HEK293 (cell line): ENCODE data around the gene BCOR.

ENCODE experiments used
- CTCF ChIA-PET: fragments of 350-600 bp; formaldehyde crosslinking; extraction: SDS; loops from one replicate; lab custom pipeline; 2021; ENCODE audit warnings: antibody characterized with exemption; lab: Yijun Ruan, JAX
- POLR2A ChIA-PET: fragments of 300-600 bp; formaldehyde crosslinking; extraction: SDS; loops from one replicate; lab custom pipeline; 2020; ENCODE audit warnings: antibody characterized with exemption, inconsistent platforms; lab: Yijun Ruan, JAX
- H3K27ac ChIP-seq: fragments of 200-500 bp; sonication (Bioruptor generic); 2 replicates; pipeline ENCODE4 v1.5.1; 2014; ENCODE audit warnings: low read depth, low read length, control low read depth, inconsistent platforms; ENCODE audit errors: extremely low read depth
- H3K36me3 ChIP-seq, 2 experiments: fragments of 200-500 bp in 1 of 2; sonication (Bioruptor generic) in 1 of 2; 1 replicate in 1 of 2; 2 replicates in 1 of 2; pipeline ENCODE4 v1.5.1; 2014 to 2017; ENCODE audit warnings: inconsistent platforms in 2 of 2, low read length in 2 of 2; ENCODE audit not compliant: control insufficient read depth in 2 of 2, insufficient read depth in 1 of 2
- H3K4me1 ChIP-seq: fragments of 200-500 bp; sonication (Bioruptor generic); 2 replicates; pipeline ENCODE4 v1.5.1; 2014; ENCODE audit warnings: mild to moderate bottlenecking, low read length, inconsistent platforms; ENCODE audit not compliant: control insufficient read depth, insufficient read depth
- H3K4me3 ChIP-seq: 2 replicates; pipeline ENCODE4 v1.5.1; 2011; ENCODE audit warnings: low read depth, mild to moderate bottlenecking, control low read depth, low read length, moderate library complexity
- H3K9me3 ChIP-seq: fragments of 200-500 bp; sonication (Bioruptor generic); 2 replicates; pipeline ENCODE4 v1.5.1; 2014; ENCODE audit warnings: low read depth, low read length, inconsistent platforms; ENCODE audit not compliant: control insufficient read depth, insufficient read depth
- FEZF1 ChIP-seq: fragments of 450-650 bp; formaldehyde crosslinking; IDR thresholded peaks from 2 replicates; pipeline ENCODE4 v1.5.1; 2016; ENCODE audit warnings: missing biosample characterization, missing genetic modification characterization
- KLF7 ChIP-seq: fragments of 450-650 bp; formaldehyde crosslinking; IDR thresholded peaks from 2 replicates; pipeline ENCODE4 v1.5.1; 2016; ENCODE audit warnings: missing biosample characterization, missing genetic modification characterization, borderline replicate concordance
- OSR2 ChIP-seq: fragments of 450-650 bp; formaldehyde crosslinking; IDR thresholded peaks from 2 replicates; pipeline ENCODE4 v1.5.1; 2016; ENCODE audit warnings: missing biosample characterization, missing genetic modification characterization
- OVOL3 ChIP-seq: fragments of 450-650 bp; formaldehyde crosslinking; IDR thresholded peaks from 2 replicates; pipeline ENCODE4 v1.5.1; 2016; ENCODE audit warnings: missing biosample characterization, missing genetic modification characterization
- SP2 ChIP-seq: fragments of 450-650 bp; formaldehyde crosslinking; IDR thresholded peaks from 2 replicates; pipeline ENCODE4 v1.5.1; 2016; ENCODE audit warnings: missing biosample characterization, missing genetic modification characterization
- ZFP69B ChIP-seq: fragments of 450-650 bp; formaldehyde crosslinking; IDR thresholded peaks from 2 replicates; pipeline ENCODE4 v1.5.1; 2016; ENCODE audit warnings: missing biosample characterization, missing genetic modification characterization
- ZIC2 ChIP-seq: fragments of 450-650 bp; formaldehyde crosslinking; IDR thresholded peaks from 2 replicates; pipeline ENCODE4 v1.5.1; 2016; ENCODE audit warnings: missing biosample characterization, missing genetic modification characterization
- TF ChIP-seq, protein P1 (sequence below): fragments of 450-650 bp; formaldehyde crosslinking; IDR thresholded peaks from 2 replicates; pipeline ENCODE4 v1.5.1; 2016; ENCODE audit warnings: missing biosample characterization, missing genetic modification characterization
- TF ChIP-seq, protein P2 (sequence below): fragments of 450-650 bp; formaldehyde crosslinking; IDR thresholded peaks from 2 replicates; pipeline ENCODE4 v1.5.1; 2017; ENCODE audit warnings: missing biosample characterization, mild to moderate bottlenecking, missing genetic modification characterization, moderate library complexity
- TF ChIP-seq, protein P3 (sequence below): fragments of 450-650 bp; formaldehyde crosslinking; IDR thresholded peaks from 2 replicates; pipeline ENCODE4 v1.5.1; 2016; ENCODE audit warnings: missing biosample characterization, missing genetic modification characterization
- TF ChIP-seq, protein P4 (sequence below): fragments of 450-650 bp; formaldehyde crosslinking; IDR thresholded peaks from 2 replicates; pipeline ENCODE4 v1.5.1; 2017; ENCODE audit warnings: missing biosample characterization, missing genetic modification characterization
- TF ChIP-seq, protein P5 (sequence below): fragments of 450-650 bp; formaldehyde crosslinking; IDR thresholded peaks from 2 replicates; pipeline ENCODE4 v1.5.1; 2016; ENCODE audit warnings: missing biosample characterization, missing genetic modification characterization

The BCOR gene

DNA sequence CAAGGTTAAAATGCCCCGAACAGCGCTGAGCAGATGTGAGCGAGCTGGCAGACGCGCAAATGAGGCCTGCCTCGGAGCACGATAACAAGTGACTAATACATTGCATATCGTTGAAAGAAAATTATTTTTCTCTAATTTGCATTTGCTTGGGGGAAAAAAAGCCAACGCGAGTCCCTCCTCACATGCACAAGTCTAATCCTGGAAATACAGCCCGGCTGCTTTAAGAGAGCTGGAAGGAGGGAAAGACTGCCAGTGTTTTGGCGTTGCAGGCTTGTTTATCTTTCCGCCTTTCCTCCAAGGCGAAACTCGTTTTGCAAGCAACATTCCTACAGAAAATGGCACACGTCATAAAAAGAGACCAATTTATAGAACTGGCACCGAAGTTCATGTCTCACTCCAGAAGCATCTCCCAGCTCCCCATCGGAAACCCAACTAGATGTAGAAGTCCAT, 12.6 kb downstream of the BCOR start:
- H3K36me3 ChIP-seq: peaks cover 0 to 31% of the 10 kb centered on the region in 2 experiments; a peak in 1 of 3 replicates
- ChIA-PET POLR2A (interaction anchor here (0.6 kb wide), 2 partner anchors 45 to 93 kb away, joined by 3 read pairs; no protein-coding TSS in a partner anchor), CTCF (interaction anchor here (0.9 to 1.1 kb wide), 2 partner anchors 9 to 71 kb away, joined by 3 to 4 read pairs; no protein-coding TSS in a partner anchor)
- TF ChIP-seq, protein P1, sequence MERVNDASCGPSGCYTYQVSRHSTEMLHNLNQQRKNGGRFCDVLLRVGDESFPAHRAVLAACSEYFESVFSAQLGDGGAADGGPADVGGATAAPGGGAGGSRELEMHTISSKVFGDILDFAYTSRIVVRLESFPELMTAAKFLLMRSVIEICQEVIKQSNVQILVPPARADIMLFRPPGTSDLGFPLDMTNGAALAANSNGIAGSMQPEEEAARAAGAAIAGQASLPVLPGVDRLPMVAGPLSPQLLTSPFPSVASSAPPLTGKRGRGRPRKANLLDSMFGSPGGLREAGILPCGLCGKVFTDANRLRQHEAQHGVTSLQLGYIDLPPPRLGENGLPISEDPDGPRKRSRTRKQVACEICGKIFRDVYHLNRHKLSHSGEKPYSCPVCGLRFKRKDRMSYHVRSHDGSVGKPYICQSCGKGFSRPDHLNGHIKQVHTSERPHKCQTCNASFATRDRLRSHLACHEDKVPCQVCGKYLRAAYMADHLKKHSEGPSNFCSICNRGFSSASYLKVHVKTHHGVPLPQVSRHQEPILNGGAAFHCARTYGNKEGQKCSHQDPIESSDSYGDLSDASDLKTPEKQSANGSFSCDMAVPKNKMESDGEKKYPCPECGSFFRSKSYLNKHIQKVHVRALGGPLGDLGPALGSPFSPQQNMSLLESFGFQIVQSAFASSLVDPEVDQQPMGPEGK (tag by site-specific recombination): no peak
- no peak for TF ChIP-seq ZIC2 (tag by site-specific recombination)
- TF ChIP-seq OVOL3 (tag by site-specific recombination): no peak
- TF ChIP-seq, protein P2, sequence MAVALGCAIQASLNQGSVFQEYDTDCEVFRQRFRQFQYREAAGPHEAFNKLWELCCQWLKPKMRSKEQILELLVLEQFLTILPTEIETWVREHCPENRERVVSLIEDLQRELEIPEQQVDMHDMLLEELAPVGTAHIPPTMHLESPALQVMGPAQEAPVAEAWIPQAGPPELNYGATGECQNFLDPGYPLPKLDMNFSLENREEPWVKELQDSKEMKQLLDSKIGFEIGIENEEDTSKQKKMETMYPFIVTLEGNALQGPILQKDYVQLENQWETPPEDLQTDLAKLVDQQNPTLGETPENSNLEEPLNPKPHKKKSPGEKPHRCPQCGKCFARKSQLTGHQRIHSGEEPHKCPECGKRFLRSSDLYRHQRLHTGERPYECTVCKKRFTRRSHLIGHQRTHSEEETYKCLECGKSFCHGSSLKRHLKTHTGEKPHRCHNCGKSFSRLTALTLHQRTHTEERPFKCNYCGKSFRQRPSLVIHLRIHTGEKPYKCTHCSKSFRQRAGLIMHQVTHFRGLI (tag by site-specific recombination): no peak
- TF ChIP-seq, protein P3, sequence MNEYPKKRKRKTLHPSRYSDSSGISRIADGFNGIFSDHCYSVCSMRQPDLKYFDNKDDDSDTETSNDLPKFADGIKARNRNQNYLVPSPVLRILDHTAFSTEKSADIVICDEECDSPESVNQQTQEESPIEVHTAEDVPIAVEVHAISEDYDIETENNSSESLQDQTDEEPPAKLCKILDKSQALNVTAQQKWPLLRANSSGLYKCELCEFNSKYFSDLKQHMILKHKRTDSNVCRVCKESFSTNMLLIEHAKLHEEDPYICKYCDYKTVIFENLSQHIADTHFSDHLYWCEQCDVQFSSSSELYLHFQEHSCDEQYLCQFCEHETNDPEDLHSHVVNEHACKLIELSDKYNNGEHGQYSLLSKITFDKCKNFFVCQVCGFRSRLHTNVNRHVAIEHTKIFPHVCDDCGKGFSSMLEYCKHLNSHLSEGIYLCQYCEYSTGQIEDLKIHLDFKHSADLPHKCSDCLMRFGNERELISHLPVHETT: no peak
- TF ChIP-seq FEZF1 (tag by site-specific recombination): no peak
- no peak for TF ChIP-seq SP2
- no peak for TF ChIP-seq KLF7 (tag by site-specific recombination)
- TF ChIP-seq, protein P4, sequence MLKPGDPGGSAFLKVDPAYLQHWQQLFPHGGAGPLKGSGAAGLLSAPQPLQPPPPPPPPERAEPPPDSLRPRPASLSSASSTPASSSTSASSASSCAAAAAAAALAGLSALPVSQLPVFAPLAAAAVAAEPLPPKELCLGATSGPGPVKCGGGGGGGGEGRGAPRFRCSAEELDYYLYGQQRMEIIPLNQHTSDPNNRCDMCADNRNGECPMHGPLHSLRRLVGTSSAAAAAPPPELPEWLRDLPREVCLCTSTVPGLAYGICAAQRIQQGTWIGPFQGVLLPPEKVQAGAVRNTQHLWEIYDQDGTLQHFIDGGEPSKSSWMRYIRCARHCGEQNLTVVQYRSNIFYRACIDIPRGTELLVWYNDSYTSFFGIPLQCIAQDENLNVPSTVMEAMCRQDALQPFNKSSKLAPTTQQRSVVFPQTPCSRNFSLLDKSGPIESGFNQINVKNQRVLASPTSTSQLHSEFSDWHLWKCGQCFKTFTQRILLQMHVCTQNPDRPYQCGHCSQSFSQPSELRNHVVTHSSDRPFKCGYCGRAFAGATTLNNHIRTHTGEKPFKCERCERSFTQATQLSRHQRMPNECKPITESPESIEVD (tag by site-specific recombination): peak; percentile 84
- peak; percentile 30; the same call in 1 of the 2 replicates for TF ChIP-seq ZFP69B (tag by site-specific recombination)
- TF ChIP-seq, protein P5, sequence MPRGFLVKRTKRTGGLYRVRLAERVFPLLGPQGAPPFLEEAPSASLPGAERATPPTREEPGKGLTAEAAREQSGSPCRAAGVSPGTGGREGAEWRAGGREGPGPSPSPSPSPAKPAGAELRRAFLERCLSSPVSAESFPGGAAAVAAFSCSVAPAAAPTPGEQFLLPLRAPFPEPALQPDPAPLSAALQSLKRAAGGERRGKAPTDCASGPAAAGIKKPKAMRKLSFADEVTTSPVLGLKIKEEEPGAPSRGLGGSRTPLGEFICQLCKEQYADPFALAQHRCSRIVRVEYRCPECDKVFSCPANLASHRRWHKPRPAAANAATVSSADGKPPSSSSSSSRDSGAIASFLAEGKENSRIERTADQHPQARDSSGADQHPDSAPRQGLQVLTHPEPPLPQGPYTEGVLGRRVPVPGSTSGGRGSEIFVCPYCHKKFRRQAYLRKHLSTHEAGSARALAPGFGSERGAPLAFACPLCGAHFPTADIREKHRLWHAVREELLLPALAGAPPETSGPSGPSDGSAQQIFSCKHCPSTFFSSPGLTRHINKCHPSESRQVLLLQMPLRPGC (tag by site-specific recombination): no peak
- H3K9me3 ChIP-seq: no peaks in the 10 kb centered on the region
- peaks cover 33% of the 10 kb centered on the region for H3K4me1 ChIP-seq
- H3K27ac ChIP-seq: no peak overlapping the region
- no peak overlapping the region for H3K4me3 ChIP-seq

DNA sequence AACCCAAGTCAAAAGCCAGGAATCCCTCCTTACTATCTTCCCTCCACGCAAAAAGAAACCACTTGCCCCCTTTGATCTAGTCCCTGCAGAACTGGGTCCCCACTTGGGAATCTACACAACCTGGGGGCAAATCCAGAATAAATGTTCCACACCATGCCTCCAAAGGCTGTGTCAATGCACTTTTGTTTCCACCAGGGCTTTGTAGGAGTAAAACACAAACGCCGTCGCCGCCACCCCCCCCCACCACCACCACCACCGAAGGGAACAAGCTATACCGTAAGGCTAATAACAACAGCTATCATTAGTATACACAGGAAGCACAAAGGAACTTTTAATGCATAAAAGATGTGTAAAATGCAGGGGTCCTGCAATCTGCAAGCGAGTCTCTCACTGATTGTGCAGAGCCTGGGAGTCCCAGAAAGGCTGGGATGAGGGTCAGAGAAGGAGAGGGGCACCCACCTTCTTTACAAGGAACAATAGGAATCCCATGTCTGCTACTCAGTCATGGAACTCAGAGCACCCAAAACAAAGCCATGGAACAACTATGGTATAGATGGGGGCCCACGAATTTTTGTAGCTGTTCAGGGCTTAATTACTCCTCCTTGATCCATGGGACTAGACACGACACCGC, 13.2 kb downstream of the BCOR start:
- Histone ChIP-seq H3K4me3 (no peak overlapping the region), H3K4me1 (peaks cover 31% of the 10 kb centered on the region), H3K36me3 (peaks cover 0 to 35% of the 10 kb centered on the region in 2 experiments; a peak in 1 of 3 replicates), H3K27ac (no peak overlapping the region), H3K9me3 (no peaks in the 10 kb centered on the region)
- POLR2A ChIA-PET: interaction anchor here (0.6 kb wide), 2 partner anchors 46 to 94 kb away, joined by 3 read pairs; no protein-coding TSS in a partner anchor
- CTCF ChIA-PET: interaction anchor here (0.9 to 1.1 kb wide), 2 partner anchors 9 to 71 kb away, joined by 3 to 4 read pairs; no protein-coding TSS in a partner anchor
- no peak for TF ChIP-seq OSR2 (tag by site-specific recombination)
- TF ChIP-seq FEZF1 (tag by site-specific recombination): no peak
